CD4-positive, alpha-beta T cell treated with Interleukin-6 at 100 ng/mL for 8 hours (primary cell): ENCODE measurements around the gene CSK.

Experiments
- DNase-seq: peaks from one replicate; pipeline ENCODE4 v3.0.0-alpha.2; 2020; ENCODE audit warnings: mixed read lengths, low spot score

The CSK gene

DNA sequence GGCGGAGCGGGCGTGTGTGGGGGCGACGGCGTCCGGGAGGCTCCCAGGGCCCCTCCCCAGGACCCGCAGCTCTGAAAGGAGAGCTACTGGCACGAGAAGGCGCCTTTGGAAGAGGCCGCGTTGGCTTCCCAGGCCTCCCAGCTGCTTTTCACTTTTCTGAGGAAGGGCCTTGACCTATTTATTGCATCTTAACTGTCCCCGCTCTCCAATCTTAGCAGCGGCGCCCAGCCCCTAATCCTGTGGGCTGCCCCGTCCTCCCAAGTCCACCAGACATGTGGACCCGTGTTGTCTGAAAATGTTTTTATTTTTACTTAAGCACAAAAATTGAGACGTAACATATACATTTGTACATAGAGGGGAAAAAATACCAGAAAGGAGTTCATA, 61.6 kb downstream of the CSK start:
- no peak for DNase-seq

DNA sequence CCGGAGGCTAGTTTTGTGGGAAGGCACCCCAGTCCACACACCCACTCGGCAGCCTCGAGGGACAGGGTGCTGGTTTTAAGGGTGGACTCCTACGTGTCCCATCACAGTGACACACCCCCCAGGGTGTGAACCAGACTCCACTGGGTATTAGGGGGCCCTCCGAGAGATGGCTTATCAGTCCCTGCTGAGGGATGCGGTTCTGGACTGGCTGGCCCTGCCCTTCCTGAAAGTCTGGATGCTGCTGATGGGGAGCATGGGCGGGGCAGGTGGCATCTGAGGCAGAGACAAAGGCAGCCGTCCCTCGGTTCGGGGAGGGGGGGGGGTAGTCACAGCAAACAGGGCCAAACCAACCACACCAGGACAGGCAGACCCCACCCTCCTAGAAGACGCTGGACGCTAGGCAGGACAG, 62.0 kb downstream of the CSK start:
- no peak for DNase-seq

DNA sequence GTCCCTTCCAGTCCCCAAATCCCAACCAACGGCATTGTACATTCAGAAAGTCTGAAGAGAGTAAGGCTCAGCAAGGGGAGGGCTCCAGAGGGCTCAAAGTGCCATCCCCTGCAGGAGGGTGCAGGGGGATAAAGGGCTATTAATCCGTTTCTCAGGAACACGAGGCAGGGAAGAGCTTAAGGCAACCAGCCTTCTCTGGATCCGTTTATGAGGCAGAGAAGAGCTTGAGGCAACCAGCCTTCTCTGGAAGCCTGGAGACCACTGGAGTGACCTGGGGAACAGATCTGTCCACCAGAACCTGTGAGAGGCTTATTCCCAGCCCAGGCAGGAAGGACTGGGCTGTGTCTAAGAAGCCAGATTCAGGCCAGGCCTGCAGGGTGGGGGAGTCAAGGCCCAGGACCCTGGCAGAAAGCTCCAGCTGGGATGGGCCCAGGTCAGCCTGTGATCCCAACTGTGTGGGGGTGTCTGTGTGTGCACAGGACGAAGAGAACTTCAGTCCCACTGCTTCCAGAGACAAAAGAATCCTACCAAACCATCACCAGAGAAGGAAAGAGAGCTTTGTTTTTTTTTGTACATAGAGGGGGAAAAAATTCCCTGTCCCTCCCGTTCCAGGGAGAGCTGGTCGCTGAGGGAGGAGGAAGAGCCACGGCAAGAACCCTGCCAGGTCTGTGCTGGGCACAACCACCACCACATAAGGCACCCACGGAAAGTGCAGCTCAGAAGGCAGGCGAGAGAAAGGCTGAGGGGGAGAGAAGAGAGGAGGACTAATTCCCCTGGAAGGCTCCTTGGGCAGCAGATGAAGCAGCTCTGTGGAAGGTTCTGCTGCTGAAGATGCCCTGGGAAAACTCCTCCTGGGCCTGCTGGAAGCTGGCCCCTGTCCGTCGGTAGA, 62.7 kb downstream of the CSK start:
- DNase-seq: no peak

DNA sequence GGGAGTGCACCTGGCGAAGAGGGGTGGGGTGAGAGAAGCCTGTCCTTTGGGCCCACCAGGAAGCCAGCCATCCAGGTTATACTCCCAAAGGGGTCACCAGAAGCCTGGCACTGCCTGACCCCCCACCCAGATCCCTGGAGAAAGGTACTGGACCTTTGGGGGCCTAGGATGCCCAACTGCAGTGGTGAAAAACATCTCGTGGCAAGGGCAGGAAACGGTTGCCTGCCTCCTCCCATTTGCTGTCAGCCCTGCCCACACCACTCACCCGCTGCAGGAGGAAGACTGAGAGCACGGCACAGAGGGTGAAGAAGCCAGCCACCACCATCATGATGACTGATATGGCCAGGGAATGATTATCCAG, 63.3 kb downstream of the CSK start:
- DNase-seq: peak; percentile 74

DNA sequence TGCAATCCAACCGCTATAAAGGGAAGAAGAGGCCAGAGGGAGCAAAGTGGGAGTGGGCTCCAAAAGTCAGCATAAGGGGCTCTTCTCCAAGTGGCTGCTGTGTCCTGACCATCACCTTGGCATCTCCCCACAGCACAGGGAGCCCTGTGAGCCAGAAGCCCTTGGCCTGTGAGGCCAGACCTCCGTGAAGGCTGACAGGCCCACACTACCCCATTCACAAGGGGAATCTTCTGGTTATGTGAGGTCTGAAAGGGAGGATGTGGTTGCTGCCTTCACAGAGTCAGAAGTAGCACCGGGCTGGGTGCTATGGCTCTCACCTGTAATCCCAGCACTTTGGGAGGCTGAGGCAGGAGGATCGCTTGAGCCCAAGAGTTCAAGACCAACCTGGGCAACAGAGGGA, 63.7 kb downstream of the CSK start:
- DNase-seq: peak; percentile 35

DNA sequence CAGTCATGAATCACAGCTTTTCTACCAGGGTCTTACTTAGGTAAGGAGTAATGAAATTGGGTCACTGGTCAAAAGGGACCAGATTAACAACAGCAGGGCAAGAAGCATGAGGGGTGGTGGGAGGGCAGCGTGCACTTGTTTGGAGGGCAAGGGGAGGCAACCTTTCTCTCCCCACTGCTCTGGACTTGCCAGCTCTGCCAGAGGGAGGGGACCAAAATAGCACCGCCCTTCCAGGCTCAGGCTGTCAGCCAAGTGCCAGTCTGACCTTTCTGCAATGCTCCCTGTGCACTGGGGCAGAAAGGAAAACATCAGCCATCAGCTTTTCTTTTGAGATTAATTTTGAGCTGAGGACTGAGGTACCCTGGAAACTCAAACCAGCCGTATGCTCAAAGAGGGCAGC, 65.6 kb downstream of the CSK start:
- no peak for DNase-seq

DNA sequence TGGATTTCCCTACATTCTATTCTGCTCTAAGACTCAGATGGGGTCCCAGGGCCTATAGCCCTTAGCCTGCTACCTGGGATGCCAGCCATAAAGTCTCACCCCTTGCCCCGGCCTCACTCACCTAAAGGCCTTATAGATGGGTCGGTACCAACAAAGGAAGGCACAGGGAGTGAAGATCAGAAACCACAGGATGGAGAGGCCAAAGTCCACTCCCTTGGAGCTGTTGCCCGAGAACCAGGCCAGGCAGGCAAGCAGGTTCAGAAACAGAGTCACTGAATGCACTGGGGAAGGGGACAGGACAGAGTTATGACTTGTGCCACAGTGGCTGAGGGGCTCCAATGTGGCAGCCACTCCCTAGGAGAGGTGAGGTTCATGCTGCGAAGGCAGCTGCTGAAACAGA, 68.5 kb downstream of the CSK start:
- no peak for DNase-seq

DNA sequence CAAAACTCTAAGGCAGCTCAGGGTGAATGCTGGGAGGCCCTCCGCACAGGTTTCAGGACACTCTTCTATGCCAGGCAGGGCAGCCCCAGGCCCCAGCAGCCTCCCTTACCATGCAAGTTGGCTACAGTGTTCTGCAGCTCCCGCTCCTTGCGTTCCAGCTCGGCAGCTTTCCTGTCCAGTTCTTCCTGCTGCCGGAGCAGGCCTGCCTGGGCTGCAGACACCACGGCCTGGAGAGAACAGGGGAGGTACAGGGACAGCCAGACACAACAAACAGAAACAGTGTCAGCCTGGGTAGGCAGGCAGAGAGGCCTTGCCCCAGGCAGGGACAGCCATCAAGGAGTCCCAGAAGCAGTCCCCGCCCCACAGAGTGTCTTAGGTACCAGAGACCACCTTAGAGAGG, 70.1 kb downstream of the CSK start:
- DNase-seq: no peak
